Measurements from ENCODE around the gene MCF2L2.

DNA sequence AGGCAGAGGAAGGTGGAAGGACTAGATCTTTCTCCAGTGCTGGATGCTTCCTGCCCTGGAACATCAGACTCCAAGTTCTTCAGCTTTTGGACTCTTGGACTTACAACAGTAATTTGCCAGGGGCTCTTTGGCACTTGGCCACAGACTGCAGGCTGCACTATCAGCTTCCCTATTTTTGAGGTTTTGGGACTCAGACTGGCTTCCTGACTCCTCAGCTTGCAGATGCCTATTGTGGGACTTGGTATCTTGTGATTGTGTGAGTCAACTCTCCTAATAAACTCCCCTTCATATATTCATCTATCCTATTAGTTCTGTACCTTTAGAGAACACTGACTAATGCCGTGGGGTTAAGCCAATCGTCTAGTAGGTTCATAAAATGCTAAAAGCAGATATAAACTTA lies 184.2 kb downstream of the MCF2L2 start:
- TF ChIP-seq, protein P1, sequence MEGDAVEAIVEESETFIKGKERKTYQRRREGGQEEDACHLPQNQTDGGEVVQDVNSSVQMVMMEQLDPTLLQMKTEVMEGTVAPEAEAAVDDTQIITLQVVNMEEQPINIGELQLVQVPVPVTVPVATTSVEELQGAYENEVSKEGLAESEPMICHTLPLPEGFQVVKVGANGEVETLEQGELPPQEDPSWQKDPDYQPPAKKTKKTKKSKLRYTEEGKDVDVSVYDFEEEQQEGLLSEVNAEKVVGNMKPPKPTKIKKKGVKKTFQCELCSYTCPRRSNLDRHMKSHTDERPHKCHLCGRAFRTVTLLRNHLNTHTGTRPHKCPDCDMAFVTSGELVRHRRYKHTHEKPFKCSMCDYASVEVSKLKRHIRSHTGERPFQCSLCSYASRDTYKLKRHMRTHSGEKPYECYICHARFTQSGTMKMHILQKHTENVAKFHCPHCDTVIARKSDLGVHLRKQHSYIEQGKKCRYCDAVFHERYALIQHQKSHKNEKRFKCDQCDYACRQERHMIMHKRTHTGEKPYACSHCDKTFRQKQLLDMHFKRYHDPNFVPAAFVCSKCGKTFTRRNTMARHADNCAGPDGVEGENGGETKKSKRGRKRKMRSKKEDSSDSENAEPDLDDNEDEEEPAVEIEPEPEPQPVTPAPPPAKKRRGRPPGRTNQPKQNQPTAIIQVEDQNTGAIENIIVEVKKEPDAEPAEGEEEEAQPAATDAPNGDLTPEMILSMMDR (IDR thresholded peaks at IDR 0.05) = no peak
- no peak for TF ChIP-seq POLR2A (IDR thresholded peaks at IDR 0.05)

Data from uterus (tissue), 2 donors.